H4 (cell line): ENCODE results near the gene KRT76. TPM values are rescaled to one million over a fixed set of nuclear protein-coding genes. Genes with fewer than 3 reads are reported as not detected.

ENCODE experiments used
- DNase-seq: peaks from one replicate; pipeline ENCODE4 v3.0.0-alpha.2; 2015; ENCODE audit warnings: low spot score
- total RNA-seq: library from RNA; depleted of rRNA; stranded (reverse); fragments of >200 nt; shearing (Covaris generic); gene quantifications from 2 replicates; pipeline ENCODE4 v1.2.3, GENCODE V29; 2014; rRNA removed

Gene KRT76
- total RNA-seq, 1 experiment from 2014 or later: not detected

GRCh38 chr12:52730793-52731192 is 46.4 kb downstream of the KRT76 start:
- no peak for DNase-seq

- no peak for DNase-seq
Measured at GRCh38 chr12:52730383-52730782, 46.8 kb downstream of the KRT76 start.

- DNase-seq: no peak
Measured at GRCh38 chr12:52729147-52729546, 48.0 kb downstream of the KRT76 start.

- no peak for DNase-seq
Measured at GRCh38 chr12:52728374-52728773, 48.8 kb downstream of the KRT76 start.

GRCh38 chr12:52727037-52727436 is 50.1 kb downstream of the KRT76 start:
- DNase-seq: no peak

GRCh38 chr12:52726451-52726850 is 50.7 kb downstream of the KRT76 start:
- DNase-seq: no peak

- DNase-seq: no peak
Measured at GRCh38 chr12:52724384-52724783, 52.8 kb downstream of the KRT76 start.

GRCh38 chr12:52722680-52723079 is 54.5 kb downstream of the KRT76 start:
- no peak for DNase-seq

GRCh38 chr12:52721838-52722470 is 55.2 kb downstream of the KRT76 start:
- no peak for DNase-seq

GRCh38 chr12:52720365-52720886 is 56.7 kb downstream of the KRT76 start:
- DNase-seq: no peak

Other genes starting within 250 kb of the KRT76 start
- not detected in 2 replicates for gene KRT71, start 224.2 kb downstream of the KRT76 start, total RNA-seq
- gene KRT74, start 203.5 kb downstream of the KRT76 start, total RNA-seq: not detected in 2 replicates
- not detected in 2 replicates for gene KRT72, start 175.9 kb downstream of the KRT76 start, total RNA-seq
- gene KRT73, start 158.8 kb downstream of the KRT76 start, total RNA-seq: not detected in 2 replicates
- 0.21 and 0.53 TPM in 2 replicates for gene KRT2, start 125.1 kb downstream of the KRT76 start, total RNA-seq
- gene KRT1, start 96.9 kb downstream of the KRT76 start, total RNA-seq: not detected in 2 replicates
- not detected in 2 replicates for gene KRT77, start 73.8 kb downstream of the KRT76 start, total RNA-seq
- gene KRT3, start 18.8 kb upstream of the KRT76 start, total RNA-seq: not detected in 2 replicates
- gene KRT4, start 36.8 kb upstream of the KRT76 start, total RNA-seq: not detected in 2 replicates
- not detected in 2 replicates for gene KRT79, start 57.0 kb upstream of the KRT76 start, total RNA-seq
- gene KRT78, start 71.6 kb upstream of the KRT76 start, total RNA-seq: not detected in 2 replicates
- 20.7 and 27.7 TPM in 2 replicates for gene KRT8, start 127.7 kb upstream of the KRT76 start, total RNA-seq
- gene KRT18, start 171.8 kb upstream of the KRT76 start, total RNA-seq: 156 and 182 TPM in 2 replicates
- gene EIF4B, start 229.1 kb upstream of the KRT76 start, total RNA-seq: 479 and 559 TPM in 2 replicates